Testis (tissue), 3 donors: ENCODE measurements around the gene SOHLH2. TPM values are rescaled to one million over a fixed set of nuclear protein-coding genes. Genes with fewer than 3 reads are reported as not detected.

Experiments
- DNase-seq: peaks from one replicate; pipeline ENCODE4 v3.0.0-alpha.2; 2019
- H3K27ac ChIP-seq, 2 donors: fragments of 200-600 bp; sonication (generic); one replicate each; pipeline ENCODE4 v1.5.1; 2019
- H3K27me3 ChIP-seq: fragments of 200-600 bp; sonication (generic); one replicate; pipeline ENCODE4 v1.5.1; 2019
- H3K36me3 ChIP-seq: fragments of 200-600 bp; sonication (generic); one replicate; pipeline ENCODE4 v1.5.1; 2017; ENCODE audit warnings: low read depth; ENCODE audit errors: missing control alignments
- H3K4me1 ChIP-seq: fragments of 200-600 bp; sonication (generic); one replicate; pipeline ENCODE4 v1.5.1; 2019
- H3K4me3 ChIP-seq, 2 donors: fragments of 200-600 bp; sonication (generic); one replicate each; pipeline ENCODE4 v1.5.1; 2017 to 2019
- H3K9me3 ChIP-seq: fragments of 200-600 bp; sonication (generic); one replicate; pipeline ENCODE4 v1.5.1; 2017
- POLR2A ChIP-seq: fragments of 450-650 bp; IDR thresholded peaks from one replicate; pipeline ENCODE4 v1.6.1; 2017; ENCODE audit warnings: antibody characterized with exemption, mild to moderate bottlenecking, moderate library complexity
- WGBS, 2 donors: methylation state at CpG; one replicate each; pipeline ENCODE4 v1.1.5; 2018; 5-methylcytosine and 5-hydroxymethylcytosine counted together
- intact Hi-C: fragments of 100-400 bp; cut with DNase I; formaldehyde crosslinking; loops from one replicate; pipeline ENCODE4 v1.15.1; 2023; ENCODE audit warnings: low total_unique reads
- polyA plus RNA-seq: library from polyadenylated mRNA; stranded (reverse); fragments of 350-450 nt; fragmentation: Illumina TruSeq; extraction: RNeasy Lipid Tissue Mini Kit (QIAGEN cat#74804); gene quantifications from one replicate; pipeline ENCODE4 v1.2.3, GENCODE V29; 2014; ENCODE audit warnings: low read depth, low replicate concordance; ENCODE audit not compliant: insufficient read depth
- total RNA-seq, 2 donors: library from RNA; depleted of rRNA; stranded (reverse); fragments of >200 nt; gene quantifications; one replicate each; pipeline ENCODE4 v1.2.3, GENCODE V29; 2016
- TF ChIP-seq, protein P1 (sequence below), 3 experiments: fragments of 450-650 bp in 2 of 3; fragments of 200-600 bp in 1 of 3; sonication (generic) in 1 of 3; IDR thresholded peaks; one replicate each; pipeline ENCODE4 v1.5.1; 2016 to 2019; ENCODE audit warnings: antibody characterized with exemption in 3 of 3, mild to moderate bottlenecking in 2 of 3, moderate library complexity in 1 of 3

SOHLH2 gene
- total and polyA plus RNA-seq, 3 donors from 2014 or later, result 10.8 to 43.6 (median 17.9) TPM

DNA sequence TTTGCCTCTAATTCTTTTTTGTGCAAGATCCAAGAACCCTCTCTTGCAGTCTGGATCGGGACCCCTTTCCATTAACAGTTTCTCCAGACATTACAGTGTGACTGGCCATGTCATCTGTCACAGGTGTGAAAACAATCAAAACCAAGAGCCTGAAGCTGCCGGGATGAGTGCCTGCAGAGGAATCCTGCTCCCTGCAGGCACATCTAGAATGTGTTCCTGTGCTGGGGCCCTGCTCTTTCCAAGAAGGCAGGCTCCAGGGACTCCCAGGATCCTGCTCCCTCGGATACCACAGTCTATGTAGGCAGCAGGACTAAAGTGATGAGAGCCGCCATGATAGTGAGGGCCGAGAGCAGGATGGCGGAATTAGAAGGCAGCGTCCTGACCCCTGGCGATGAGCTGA, 44.5 kb upstream of the SOHLH2 start:
- TF ChIP-seq POLR2A, result no peak
- TF ChIP-seq, protein P1, sequence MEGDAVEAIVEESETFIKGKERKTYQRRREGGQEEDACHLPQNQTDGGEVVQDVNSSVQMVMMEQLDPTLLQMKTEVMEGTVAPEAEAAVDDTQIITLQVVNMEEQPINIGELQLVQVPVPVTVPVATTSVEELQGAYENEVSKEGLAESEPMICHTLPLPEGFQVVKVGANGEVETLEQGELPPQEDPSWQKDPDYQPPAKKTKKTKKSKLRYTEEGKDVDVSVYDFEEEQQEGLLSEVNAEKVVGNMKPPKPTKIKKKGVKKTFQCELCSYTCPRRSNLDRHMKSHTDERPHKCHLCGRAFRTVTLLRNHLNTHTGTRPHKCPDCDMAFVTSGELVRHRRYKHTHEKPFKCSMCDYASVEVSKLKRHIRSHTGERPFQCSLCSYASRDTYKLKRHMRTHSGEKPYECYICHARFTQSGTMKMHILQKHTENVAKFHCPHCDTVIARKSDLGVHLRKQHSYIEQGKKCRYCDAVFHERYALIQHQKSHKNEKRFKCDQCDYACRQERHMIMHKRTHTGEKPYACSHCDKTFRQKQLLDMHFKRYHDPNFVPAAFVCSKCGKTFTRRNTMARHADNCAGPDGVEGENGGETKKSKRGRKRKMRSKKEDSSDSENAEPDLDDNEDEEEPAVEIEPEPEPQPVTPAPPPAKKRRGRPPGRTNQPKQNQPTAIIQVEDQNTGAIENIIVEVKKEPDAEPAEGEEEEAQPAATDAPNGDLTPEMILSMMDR (IDR thresholded peaks at IDR 0.05), result no peak
- H3K36me3 ChIP-seq, result no peaks in the 10 kb centered on the region
- intact Hi-C loops, result no loop called here
- DNase-seq, result no peak
- no peaks in the 10 kb centered on the region for H3K9me3 ChIP-seq
- WGBS, 2 donors, result 47 to 76% methylated on average over 8 of the region's 8 CpGs
- no peak overlapping the region for H3K4me3 ChIP-seq
- no peaks in the 10 kb centered on the region for H3K27me3 ChIP-seq
- H3K27ac ChIP-seq, result no peak overlapping the region
- no peaks in the 10 kb centered on the region for H3K4me1 ChIP-seq

DNA sequence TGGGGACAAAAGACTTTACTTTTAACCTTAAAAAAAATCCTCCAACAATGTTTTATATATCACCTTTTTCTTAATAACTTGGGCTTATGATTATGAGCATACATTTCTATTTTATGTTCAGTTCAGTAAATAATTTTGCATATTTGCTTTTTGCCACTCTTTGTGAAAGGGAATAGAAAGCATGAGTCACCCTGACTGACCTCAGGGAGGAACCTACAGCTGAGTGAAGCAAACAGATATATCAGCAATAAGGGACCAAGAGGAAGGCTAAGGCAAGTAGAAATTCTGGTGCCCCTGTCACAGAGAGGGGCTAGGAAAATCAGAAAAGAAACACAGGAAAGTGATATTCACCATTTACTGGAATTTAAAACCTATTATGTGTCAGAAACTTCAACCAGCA, 37.2 kb upstream of the SOHLH2 start:
- no peaks in the 10 kb centered on the region for H3K27me3 ChIP-seq
- H3K36me3 ChIP-seq, result no peaks in the 10 kb centered on the region
- no peak for TF ChIP-seq POLR2A
- TF ChIP-seq, protein P1 (IDR thresholded peaks at IDR 0.05), result no peak
- no peak overlapping the region for H3K4me3 ChIP-seq
- H3K4me1 ChIP-seq, result no peaks in the 10 kb centered on the region
- H3K27ac ChIP-seq, result no peak overlapping the region
- H3K9me3 ChIP-seq, result no peaks in the 10 kb centered on the region
- intact Hi-C loops, result no loop called here
- DNase-seq, result no peak

DNA sequence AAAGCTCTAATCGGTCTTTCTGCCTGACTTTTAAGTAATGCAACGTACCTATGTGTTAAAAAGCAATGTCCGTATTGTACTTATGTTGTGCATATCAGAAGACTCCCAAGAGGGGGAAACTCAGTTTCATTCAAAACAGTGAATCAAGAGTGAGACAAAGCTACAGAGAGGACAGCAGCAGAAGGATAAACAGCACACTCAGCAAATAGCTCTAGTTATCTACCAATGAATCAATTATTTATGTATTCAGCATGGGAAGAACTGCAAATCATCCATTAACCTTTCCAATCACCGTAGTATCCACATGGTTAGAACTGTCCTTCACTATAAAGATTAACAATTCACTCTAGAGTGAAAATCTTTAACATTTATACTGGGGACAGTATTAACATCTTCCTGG, 36.7 kb upstream of the SOHLH2 start:
- H3K4me1 ChIP-seq, result no peaks in the 10 kb centered on the region
- no peaks in the 10 kb centered on the region for H3K27me3 ChIP-seq
- H3K27ac ChIP-seq, result no peak overlapping the region
- no peaks in the 10 kb centered on the region for H3K36me3 ChIP-seq
- no peak for DNase-seq
- TF ChIP-seq, protein P1 (IDR thresholded peaks at IDR 0.05), result no peak
- TF ChIP-seq POLR2A, result no peak
- 84 to 90% methylated on average over 4 of the region's 4 CpGs for WGBS, 2 donors
- intact Hi-C loops, result no loop called here
- no peaks in the 10 kb centered on the region for H3K9me3 ChIP-seq
- no peak overlapping the region for H3K4me3 ChIP-seq

DNA sequence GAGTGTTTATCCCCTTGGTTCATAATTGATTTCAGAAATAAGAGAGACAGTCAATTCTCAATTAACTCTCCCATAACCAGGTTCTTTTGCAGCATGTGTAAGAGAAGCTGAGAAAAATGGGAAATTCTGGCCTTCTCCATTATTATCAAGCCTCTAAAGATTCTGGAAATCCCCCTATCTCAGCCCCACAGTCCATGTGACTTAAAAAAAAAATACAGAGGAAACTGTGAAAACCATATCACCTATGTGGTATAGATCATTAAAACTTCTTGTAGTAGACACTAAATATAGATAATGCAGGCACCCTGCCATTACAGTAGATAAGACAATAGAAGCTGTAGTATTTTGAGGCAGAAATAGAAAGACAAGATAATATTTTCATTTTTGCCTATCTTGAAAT, 34.3 kb upstream of the SOHLH2 start:
- Histone ChIP-seq H3K4me3 (no peak overlapping the region), H3K9me3 (no peaks in the 10 kb centered on the region), H3K4me1 (no peaks in the 10 kb centered on the region), H3K27ac (no peak overlapping the region), H3K36me3 (no peaks in the 10 kb centered on the region), H3K27me3 (no peaks in the 10 kb centered on the region)
- no peak for DNase-seq
- no peak for TF ChIP-seq POLR2A
- TF ChIP-seq, protein P1 (IDR thresholded peaks at IDR 0.05), result no peak
- intact Hi-C loops, result no loop called here

DNA sequence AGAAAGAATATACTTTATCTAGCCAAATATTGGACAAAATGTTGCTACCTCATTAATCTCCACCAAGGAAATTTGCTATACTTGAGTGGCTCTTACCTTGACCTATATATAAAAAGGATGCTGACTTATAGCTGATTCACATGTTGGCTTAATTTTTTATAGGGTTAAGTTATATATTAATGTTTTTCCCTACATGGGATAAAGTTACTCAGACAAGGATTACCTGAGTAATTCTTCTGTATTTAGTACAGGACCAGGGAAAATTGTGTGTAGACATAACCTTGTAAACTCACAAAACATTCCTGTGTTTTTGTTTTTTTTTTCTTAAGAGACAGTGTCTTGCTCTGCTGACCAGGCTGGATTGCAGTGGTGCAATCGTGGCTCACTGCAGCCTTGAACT, 30.6 kb upstream of the SOHLH2 start:
- Histone ChIP-seq H3K27ac (no peak overlapping the region), H3K27me3 (no peaks in the 10 kb centered on the region), H3K36me3 (no peaks in the 10 kb centered on the region), H3K4me3 (no peak overlapping the region), H3K4me1 (no peaks in the 10 kb centered on the region), H3K9me3 (no peaks in the 10 kb centered on the region)
- WGBS, 2 donors, result 81 to 83% methylated on average over 1 of the region's 1 CpG
- intact Hi-C loops, result no loop called here
- TF ChIP-seq POLR2A, result no peak
- TF ChIP-seq, protein P1 (IDR thresholded peaks at IDR 0.05), result no peak
- DNase-seq, result no peak
